GM19035 (cell line): Measurements from ENCODE around the gene DOCK4.

Experiments
- ATAC-seq: cut with Tn5 transposase; IDR thresholded peaks from one replicate; pipeline ENCODE4 v1.9.1; 2021; ENCODE audit not compliant: unreplicated experiment

Gene DOCK4

DNA sequence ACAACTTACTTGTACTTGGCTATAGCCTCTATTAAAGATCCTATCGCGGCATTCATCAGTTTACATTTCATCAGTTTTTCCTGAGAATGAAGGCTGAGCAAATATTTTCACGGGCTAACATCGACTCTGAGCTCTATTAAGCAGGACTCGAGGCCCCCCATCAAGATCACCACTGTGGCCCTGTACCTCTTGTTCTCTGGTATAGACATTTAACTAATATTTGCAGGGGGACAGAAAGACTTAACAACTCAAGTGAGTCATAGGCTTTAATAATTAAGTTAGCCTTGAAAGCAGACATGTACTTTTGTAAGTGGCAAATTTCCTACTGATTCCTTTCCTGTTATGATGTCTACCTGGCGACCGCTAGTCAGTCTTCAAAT, 45.4 kb downstream of the DOCK4 start:
- ATAC-seq, result no peak

DNA sequence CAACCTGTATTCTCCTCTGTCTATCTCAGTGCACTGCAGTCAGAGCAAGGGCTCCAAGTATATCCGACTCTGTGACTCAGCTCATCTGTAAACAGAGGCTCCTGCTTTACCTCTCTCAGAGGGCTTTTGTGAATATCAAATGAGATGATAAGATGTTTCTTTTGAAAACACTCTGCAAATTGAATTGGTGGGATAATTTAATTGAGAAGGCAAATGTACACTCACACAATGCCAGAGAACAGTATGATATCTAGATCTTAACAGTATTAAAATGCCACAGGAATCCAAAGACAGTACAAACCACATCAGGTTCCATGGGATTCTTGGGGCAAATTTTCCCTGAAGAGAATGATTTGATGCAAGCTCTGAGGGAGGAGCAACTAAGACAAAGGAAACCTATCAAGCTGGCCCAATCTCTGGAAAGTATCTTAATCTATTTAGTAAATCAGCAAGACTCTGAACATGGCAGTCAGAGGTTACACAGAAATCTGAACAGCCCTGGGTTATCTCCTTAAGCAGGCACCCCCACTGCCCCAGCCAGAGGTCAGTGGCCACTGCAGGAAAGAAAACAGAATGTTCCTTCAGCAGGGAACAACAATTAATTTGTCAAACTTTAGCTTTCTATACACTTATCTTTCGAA, 45.9 kb downstream of the DOCK4 start:
- no peak for ATAC-seq

- no peak for ATAC-seq
Observed at GRCh38 chr7:112159351-112159750, 46.8 kb downstream of the DOCK4 start.

- no peak for ATAC-seq
Observed at GRCh38 chr7:112157072-112157471, 49.1 kb downstream of the DOCK4 start.

- ATAC-seq, result no peak
Observed at GRCh38 chr7:112156412-112156811, 49.8 kb downstream of the DOCK4 start.

DNA sequence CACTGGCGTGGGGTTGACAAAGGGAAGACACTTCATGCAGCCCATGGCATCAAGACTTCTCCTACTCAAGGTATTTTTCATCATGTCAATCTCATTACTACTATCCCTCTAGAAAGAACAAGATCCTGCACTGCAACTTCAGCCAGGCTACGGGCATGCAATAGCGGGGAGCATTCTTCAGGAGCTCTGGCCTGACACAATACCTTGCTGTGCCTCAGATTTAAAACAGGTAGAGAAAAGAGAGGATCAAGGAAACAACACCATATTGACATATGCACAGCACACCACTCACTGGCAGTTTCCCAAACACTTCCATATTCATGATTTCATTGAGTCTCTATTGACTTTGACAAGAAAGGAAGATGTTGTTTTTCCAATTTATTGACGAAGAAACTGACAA, 51.5 kb downstream of the DOCK4 start:
- ATAC-seq, result no peak

- no peak for ATAC-seq
Observed at GRCh38 chr7:112152186-112152585, 54.0 kb downstream of the DOCK4 start.

DNA sequence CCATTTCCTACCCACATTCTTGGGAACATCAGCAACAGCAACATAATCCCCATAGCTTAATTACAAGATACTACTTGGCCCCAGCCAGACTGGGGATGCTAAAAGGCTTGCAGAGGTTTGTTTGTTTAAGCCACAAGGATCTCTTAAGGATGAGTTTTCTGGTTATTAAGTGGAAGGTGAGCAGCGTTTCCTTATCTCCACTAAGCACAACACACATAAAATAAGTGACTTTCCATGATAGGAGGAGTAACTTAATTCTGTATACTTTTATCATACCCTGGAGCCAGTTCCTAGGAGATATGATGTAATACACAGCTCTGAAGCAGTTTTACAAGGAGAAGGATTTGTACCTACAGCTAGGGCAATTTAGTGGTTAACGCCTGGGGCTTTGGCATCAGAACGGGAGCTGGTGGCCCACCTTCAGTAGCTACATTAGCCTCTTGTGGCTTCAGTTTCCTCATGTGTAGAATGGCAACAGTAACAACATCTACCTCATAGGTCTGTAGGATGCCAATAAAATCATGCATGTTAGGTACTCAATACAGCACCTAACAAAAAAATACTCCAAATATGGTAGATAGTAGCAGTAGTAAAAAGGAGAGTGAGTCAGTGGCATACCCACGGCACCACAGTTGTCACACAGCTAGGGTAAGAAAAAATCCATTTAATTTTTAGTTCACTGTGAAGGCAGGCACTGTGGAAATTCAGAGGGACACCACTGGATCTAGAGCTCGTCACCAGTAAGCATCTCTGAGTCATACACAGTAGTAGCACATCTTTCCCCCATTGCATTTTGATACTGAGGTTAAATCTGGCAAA, 55.2 kb downstream of the DOCK4 start:
- ATAC-seq, result no peak

GRCh38 chr7:112149734-112150133, 56.5 kb downstream of the DOCK4 start:
- no peak for ATAC-seq

DNA sequence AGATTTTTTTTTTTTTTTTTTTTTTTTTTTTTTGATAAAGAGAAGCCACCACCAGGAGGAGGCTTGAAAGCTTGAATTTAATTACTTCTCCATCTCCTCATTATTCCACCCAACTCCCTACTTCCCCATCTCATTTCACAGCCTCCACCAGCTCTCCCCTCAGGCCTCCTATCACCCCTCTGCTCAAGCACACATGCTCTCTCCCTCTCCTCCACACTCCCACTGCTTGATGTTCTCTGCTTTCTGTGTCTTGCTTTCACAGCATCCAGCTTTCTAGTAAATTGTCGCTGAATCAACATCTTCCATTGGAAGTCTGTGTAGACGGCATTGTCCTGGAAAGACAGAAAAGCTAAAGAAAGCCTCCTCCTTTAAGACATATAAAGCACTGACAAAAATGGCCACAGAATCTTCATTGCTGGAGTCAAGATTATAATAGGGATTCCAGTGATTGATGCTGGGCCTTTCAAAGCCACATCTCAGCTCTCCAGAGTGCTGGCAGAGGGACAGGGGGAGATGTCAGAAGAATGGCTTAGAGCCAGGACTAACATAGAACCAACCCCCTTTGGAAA, 58.3 kb downstream of the DOCK4 start:
- no peak for ATAC-seq

DNA sequence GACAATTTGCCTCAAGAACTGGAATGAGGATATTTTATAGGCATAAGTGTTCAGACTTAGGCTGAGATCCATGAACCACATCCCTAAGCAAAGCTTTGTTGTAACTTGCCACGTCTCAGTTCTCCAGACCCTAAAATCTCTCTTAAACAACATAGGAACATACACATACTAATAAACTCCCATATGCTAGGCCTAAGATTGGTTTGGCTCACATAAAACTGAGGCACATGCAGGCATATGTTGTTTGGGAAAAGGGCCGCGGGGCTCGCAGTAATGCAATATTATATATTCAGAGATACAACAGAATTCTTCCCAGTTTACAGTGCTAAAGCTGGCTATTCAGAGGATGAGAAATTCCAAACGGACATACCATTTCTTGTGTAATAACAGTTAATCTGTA, 61.0 kb downstream of the DOCK4 start:
- ATAC-seq, result no peak

GRCh38 chr7:112144284-112145059, 61.7 kb downstream of the DOCK4 start:
- ATAC-seq, result no peak

GRCh38 chr7:112143582-112143981, 62.6 kb downstream of the DOCK4 start:
- no peak for ATAC-seq

GRCh38 chr7:112143136-112143535, 63.1 kb downstream of the DOCK4 start:
- no peak for ATAC-seq

- no peak for ATAC-seq
Observed at GRCh38 chr7:112140600-112140999, 65.6 kb downstream of the DOCK4 start.

GRCh38 chr7:112138938-112139337, 67.3 kb downstream of the DOCK4 start:
- ATAC-seq, result no peak

- ATAC-seq, result no peak
Observed at GRCh38 chr7:112138325-112138852, 67.8 kb downstream of the DOCK4 start.

DNA sequence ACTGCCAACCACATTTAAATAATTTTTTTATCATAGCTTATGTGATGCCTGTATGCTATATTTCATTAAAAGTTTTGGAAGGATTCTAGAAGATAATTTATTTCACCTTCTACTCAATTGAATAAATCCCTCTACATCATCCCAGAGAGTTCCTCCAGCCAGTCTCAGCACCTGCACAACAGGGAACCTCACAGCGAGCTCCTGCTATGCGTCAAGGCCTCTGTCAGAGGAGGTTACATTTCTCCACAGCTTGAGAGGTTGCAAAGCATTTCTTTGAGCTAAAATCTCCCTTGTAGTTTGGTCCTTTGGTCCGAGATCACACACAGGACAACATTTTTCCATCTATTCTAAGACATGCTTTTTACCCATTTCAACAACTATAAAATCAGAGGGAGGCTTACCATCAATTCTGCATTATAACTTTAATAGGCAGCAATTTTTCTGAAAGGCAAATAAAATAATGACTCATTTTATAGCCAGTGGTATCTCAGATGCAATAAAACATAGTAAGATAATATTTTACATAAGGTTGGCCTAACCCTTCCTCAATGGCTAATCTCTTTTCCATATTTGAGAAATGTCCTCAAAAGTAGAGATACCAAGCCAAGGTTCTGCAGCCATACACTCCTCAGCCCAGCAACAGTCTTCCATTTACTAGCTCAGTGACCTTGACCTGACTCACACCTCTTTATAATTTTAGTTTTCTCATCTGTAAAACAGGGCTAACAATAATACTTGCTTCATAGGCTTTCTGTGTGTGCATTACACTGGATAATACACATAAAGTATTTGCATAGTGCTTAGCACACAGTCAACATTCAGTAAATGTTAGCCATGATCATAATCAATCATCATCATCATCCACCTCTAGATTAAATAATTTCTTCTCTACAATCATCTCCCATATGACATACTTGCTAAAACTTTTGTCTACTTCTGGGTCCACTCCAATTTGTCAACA, 68.8 kb downstream of the DOCK4 start:
- ATAC-seq, result no peak

GRCh38 chr7:112136271-112137008, 69.8 kb downstream of the DOCK4 start:
- ATAC-seq, result no peak
